Astrocyte (in vitro differentiated cells and primary cell): ENCODE measurements around the gene IRF9. TPM values are rescaled to one million over a fixed set of nuclear protein-coding genes. Genes with fewer than 3 reads are reported as not detected.

ENCODE experiments used
- DNase-seq: peaks from one replicate; pipeline ENCODE4 v3.0.0-alpha.2; 2010; ENCODE audit warnings: low read depth
- FAIRE-seq: peaks from 2 replicates; lab custom pipeline; 2011; peaks lifted over from hg19 to GRCh38; lab: Jason Lieb, UNC
- H2AFZ ChIP-seq: 2 replicates; pipeline ENCODE4 v1.6.0; 2012; ENCODE audit warnings: low read depth, low read length, inconsistent platforms
- H3K27ac ChIP-seq: 2 replicates; pipeline ENCODE4 v1.5.1; 2011; ENCODE audit warnings: low read depth, low read length, inconsistent platforms
- H3K27me3 ChIP-seq: 2 replicates; pipeline ENCODE4 v1.6.0; 2011; ENCODE audit warnings: low read length, inconsistent platforms; ENCODE audit not compliant: insufficient read depth
- H3K36me3 ChIP-seq: 2 replicates; pipeline ENCODE4 v1.5.1; 2011; ENCODE audit warnings: low read length, inconsistent platforms; ENCODE audit not compliant: insufficient read depth
- H3K4me1 ChIP-seq: 2 replicates; pipeline ENCODE4 v1.5.1; 2011; ENCODE audit warnings: low read length, inconsistent platforms; ENCODE audit not compliant: insufficient read depth
- H3K4me2 ChIP-seq: 2 replicates; pipeline ENCODE4 v1.6.0; 2012; ENCODE audit warnings: low read length, inconsistent platforms
- H3K4me3 ChIP-seq: 2 replicates; pipeline ENCODE4 v1.5.1; 2011; ENCODE audit warnings: low read depth, mild to moderate bottlenecking, low read length, inconsistent platforms; ENCODE audit not compliant: insufficient read depth
- H3K79me2 ChIP-seq: 2 replicates; pipeline ENCODE4 v1.6.0; 2012; ENCODE audit warnings: mild to moderate bottlenecking, low read length, inconsistent platforms; ENCODE audit not compliant: insufficient read depth
- H3K9ac ChIP-seq: 2 replicates; pipeline ENCODE4 v1.6.0; 2012; ENCODE audit warnings: mild to moderate bottlenecking, low read length, inconsistent platforms
- H3K9me3 ChIP-seq: 2 replicates; pipeline ENCODE4 v1.5.1; 2012; ENCODE audit warnings: low read depth, mild to moderate bottlenecking, low read length, inconsistent platforms; ENCODE audit not compliant: insufficient read depth
- H4K20me1 ChIP-seq: 2 replicates; pipeline ENCODE4 v1.6.0; 2012; ENCODE audit warnings: low read length, inconsistent platforms; ENCODE audit not compliant: insufficient read depth
- H3K27ac Mint-ChIP-seq: one replicate; pipeline ENCODE4 v1.8.0; 2021; ENCODE audit warnings: mild to moderate bottlenecking, mixed read lengths; ENCODE audit not compliant: unreplicated experiment
- H3K27me3 Mint-ChIP-seq: one replicate; pipeline ENCODE4 v1.8.0; 2021; ENCODE audit warnings: low read depth, mixed read lengths; ENCODE audit not compliant: unreplicated experiment
- H3K36me3 Mint-ChIP-seq: one replicate; pipeline ENCODE4 v1.8.0; 2021; ENCODE audit warnings: low read depth, mixed read lengths; ENCODE audit not compliant: unreplicated experiment
- H3K4me1 Mint-ChIP-seq: one replicate; pipeline ENCODE4 v1.8.0; 2021; ENCODE audit warnings: low read depth, mixed read lengths; ENCODE audit not compliant: unreplicated experiment
- H3K4me3 Mint-ChIP-seq: one replicate; pipeline ENCODE4 v1.8.0; 2021; ENCODE audit warnings: mild to moderate bottlenecking, moderate library complexity, mixed read lengths; ENCODE audit not compliant: unreplicated experiment
- H3K9me3 Mint-ChIP-seq: one replicate; pipeline ENCODE4 v1.8.0; 2021; ENCODE audit warnings: mild to moderate bottlenecking, mixed read lengths; ENCODE audit not compliant: unreplicated experiment
- CTCF ChIP-seq: IDR thresholded peaks from 2 replicates; pipeline ENCODE4 v1.5.1; 2011; ENCODE audit warnings: low read depth, mild to moderate bottlenecking, inconsistent platforms, low read length, moderate library complexity; ENCODE audit not compliant: insufficient read depth
- EZH2 ChIP-seq: IDR thresholded peaks from 2 replicates; pipeline ENCODE4 v1.6.1; 2012; ENCODE audit warnings: mild to moderate bottlenecking, low read length, inconsistent platforms; ENCODE audit not compliant: insufficient read depth
- total RNA-seq: library from RNA; stranded (reverse); gene quantifications from 2 replicates; pipeline ENCODE4 v1.2.1, GENCODE V29; 2021

The IRF9 gene
- total RNA-seq, 1 donor from 2014 or later, result 76.0 TPM

GRCh38 chr14:24150993-24151392 is 10.1 kb upstream of the IRF9 start:
- Histone ChIP-seq H3K9me3 (no peaks in the 10 kb centered on the region), H3K27ac (no peak overlapping the region), H3K4me1 (peaks cover 9% of the 10 kb centered on the region), H3K4me2 (no peak overlapping the region), H3K36me3 (peaks cover 42% of the 10 kb centered on the region), H3K9ac (no peak overlapping the region), H3K27me3 (no peaks in the 10 kb centered on the region), H4K20me1 (peaks cover 36% of the 10 kb centered on the region), H3K4me3 (no peak overlapping the region), H3K79me2 (peaks cover 35% of the 10 kb centered on the region), H2AFZ (no peak overlapping the region)
- no peak overlapping the region for H3K27ac Mint-ChIP-seq
- H3K4me1 Mint-ChIP-seq, result peaks cover 6% of the 10 kb centered on the region
- TF ChIP-seq EZH2, result no peak
- no peak for TF ChIP-seq CTCF
- peaks cover 10% of the 10 kb centered on the region for H3K36me3 Mint-ChIP-seq
- DNase-seq (no peak), FAIRE-seq (no peak)
- no peaks in the 10 kb centered on the region for H3K27me3 Mint-ChIP-seq
- H3K4me3 Mint-ChIP-seq, result no peak overlapping the region
- H3K9me3 Mint-ChIP-seq, result no peaks in the 10 kb centered on the region

GRCh38 chr14:24151404-24152080 is 9.5 kb upstream of the IRF9 start:
- H2AFZ ChIP-seq, result no peak overlapping the region
- no peak for DNase-seq
- Mint-ChIP-seq H3K4me3 (no peak overlapping the region), H3K27ac (no peak overlapping the region), H3K27me3 (no peaks in the 10 kb centered on the region), H3K4me1 (peaks cover 6% of the 10 kb centered on the region), H3K36me3 (peaks cover 10% of the 10 kb centered on the region), H3K9me3 (no peaks in the 10 kb centered on the region)
- H3K36me3 ChIP-seq, result peaks cover 45% of the 10 kb centered on the region
- H3K79me2 ChIP-seq, result peaks cover 34% of the 10 kb centered on the region
- TF ChIP-seq EZH2 (no peak), CTCF (no peak)
- peaks cover 36% of the 10 kb centered on the region for H4K20me1 ChIP-seq
- peaks cover 7% of the 10 kb centered on the region for H3K4me1 ChIP-seq
- no peaks in the 10 kb centered on the region for H3K27me3 ChIP-seq
- H3K4me3 ChIP-seq, result no peak overlapping the region
- no peak overlapping the region for H3K9ac ChIP-seq
- no peak overlapping the region for H3K4me2 ChIP-seq
- no peaks in the 10 kb centered on the region for H3K9me3 ChIP-seq
- FAIRE-seq, result no peak
- H3K27ac ChIP-seq, result no peak overlapping the region

- no peak overlapping the region for H3K4me3 Mint-ChIP-seq
- DNase-seq, result no peak
- no peak for FAIRE-seq
- Histone ChIP-seq H3K9ac (no peak overlapping the region), H3K36me3 (peaks cover 45% of the 10 kb centered on the region), H2AFZ (no peak overlapping the region), H3K79me2 (peaks cover 6% of the 10 kb centered on the region), H3K27me3 (no peaks in the 10 kb centered on the region), H3K4me1 (no peaks in the 10 kb centered on the region), H3K9me3 (no peaks in the 10 kb centered on the region), H3K4me3 (no peak overlapping the region), H4K20me1 (peaks cover 17% of the 10 kb centered on the region), H3K27ac (no peak overlapping the region), H3K4me2 (no peak overlapping the region)
- peak overlapping the region; percentile 43 for H3K27ac Mint-ChIP-seq
- no peak for TF ChIP-seq CTCF
- TF ChIP-seq EZH2, result no peak
- no peaks in the 10 kb centered on the region for H3K27me3 Mint-ChIP-seq
- H3K36me3 Mint-ChIP-seq, result peaks cover 23% of the 10 kb centered on the region
- H3K9me3 Mint-ChIP-seq, result no peaks in the 10 kb centered on the region
- H3K4me1 Mint-ChIP-seq, result no peaks in the 10 kb centered on the region
Measured at GRCh38 chr14:24155100-24155499, 6.0 kb upstream of the IRF9 start.
